GM21515 (cell line): Measurements from ENCODE around the gene DAZ2.
"Not testable (repeated sequence)": the region's sequence is repeated elsewhere in the genome, so short reads cannot be mapped to it uniquely, and the experiment has no call there.

Experiments used
- ATAC-seq: cut with Tn5 transposase; IDR thresholded peaks from one replicate; pipeline ENCODE4 v1.9.1; 2021; ENCODE audit not compliant: unreplicated experiment

The DAZ2 gene

GRCh38 chrY:23219233-23219632, at the start of gene DAZ2:
Gene DAZ2 (plus strand): TSS chrY:23219533. CDS start chrY:23219741, 208 bp downstream.
- not testable (repeated sequence) for ATAC-seq

- not testable (repeated sequence) for ATAC-seq
These were observed 20.4 kb upstream of the DAZ2 start, which contains the start of gene DAZ1 for GRCh38 chrY:23198908-23199307. Gene DAZ1 (minus strand): TSS chrY:23199008. CDS start chrY:23198800, 208 bp downstream.

GRCh38 chrY:23207455-23207854, 11.9 kb upstream of the DAZ2 start:
- not testable (repeated sequence) for ATAC-seq

- not testable (repeated sequence) for ATAC-seq
These were observed 9.4 kb upstream of the DAZ2 start for GRCh38 chrY:23209802-23210495.

- ATAC-seq: not testable (repeated sequence)
These were observed 8.7 kb upstream of the DAZ2 start for GRCh38 chrY:23210681-23211080.
